Tibial artery (tissue), 4 donors: ENCODE data around the gene SIGLEC11.
A peak's percentile ranks its signal among the peaks of the same experiment; 100 is the strongest.

Experiments used
- DNase-seq, 2 donors: peaks; one replicate each; pipeline ENCODE4 v3.0.0-alpha.2; 2019
- H3K27ac ChIP-seq, 2 donors: fragments of 200-600 bp; sonication (generic) in 1 of 2; 1 replicate in 1 of 2; 2 replicates in 1 of 2; pipeline ENCODE4 v1.5.1; 2018 to 2019; ENCODE audit warnings: mild to moderate bottlenecking in 1 of 2
- H3K27me3 ChIP-seq, 2 donors: fragments of 200-600 bp; sonication (generic) in 1 of 2; one replicate each; pipeline versions ENCODE4 v1.5.1 to v1.6.0; 2016 to 2019
- H3K36me3 ChIP-seq, 3 donors: fragments of 200-600 bp; sonication (generic) in 2 of 3; one replicate each; pipeline ENCODE4 v1.5.1; 2016 to 2019; ENCODE audit warnings: mild to moderate bottlenecking in 2 of 3
- H3K4me1 ChIP-seq, 4 donors: fragments of 200-600 bp; sonication (generic) in 2 of 4; 1 replicate in 3 of 4; 2 replicates in 1 of 4; pipeline ENCODE4 v1.5.1; 2016 to 2019
- H3K4me3 ChIP-seq, 2 donors: fragments of 200-600 bp; sonication (generic) in 1 of 2; 1 replicate in 1 of 2; 2 replicates in 1 of 2; pipeline ENCODE4 v1.5.1; 2018 to 2019; ENCODE audit warnings: mild to moderate bottlenecking in 2 of 2
- H3K9me3 ChIP-seq, 3 donors: fragments of 200-600 bp; sonication (generic) in 1 of 3; one replicate each; pipeline ENCODE4 v1.5.1; 2016 to 2019
- CTCF ChIP-seq, 2 experiments: fragments of 200-600 bp in 1 of 2; fragments of 450-650 bp in 1 of 2; IDR thresholded peaks; one replicate each; pipeline ENCODE4 v1.5.1; 2017 to 2019; ENCODE audit warnings: antibody characterized with exemption in 2 of 2, mild to moderate bottlenecking in 1 of 2, moderate library complexity in 1 of 2
- intact Hi-C: fragments of 100-400 bp; cut with DNase I; formaldehyde crosslinking; loops from one replicate; pipeline ENCODE4 v1.15.0; 2023; ENCODE audit warnings: low total_unique reads

The SIGLEC11 gene

GRCh38 chr19:49957262-49957915 is 3.6 kb downstream of the SIGLEC11 start:
- intact Hi-C loops: no loop called here
- DNase-seq: no peak

GRCh38 chr19:49956115-49956495 is 4.9 kb downstream of the SIGLEC11 start:
- Histone ChIP-seq H3K4me3 (no peak overlapping the region), H3K9me3 (no peaks in the 10 kb centered on the region), H3K4me1 (peaks cover 0 to 30% (median 14%) of the 10 kb centered on the region in 4 donors), H3K36me3 (no peaks in the 10 kb centered on the region), H3K27me3 (peaks cover 0 to 20% of the 10 kb centered on the region in 2 donors), H3K27ac (no peak overlapping the region)
- no peak for DNase-seq
- TF ChIP-seq CTCF (IDR thresholded peaks at IDR 0.05): no peak
- intact Hi-C loops: no loop called here

More at GRCh38 chr19:49957262-49957915, 3.6 kb downstream of the SIGLEC11 start:
- no peak overlapping the region for H3K4me3 ChIP-seq
- no peak for TF ChIP-seq CTCF (IDR thresholded peaks at IDR 0.05)
- H3K27ac ChIP-seq: no peak overlapping the region
- peaks cover 0 to 18% (median 6%) of the 10 kb centered on the region in 4 donors for H3K4me1 ChIP-seq
- no peaks in the 10 kb centered on the region for H3K36me3 ChIP-seq
- H3K9me3 ChIP-seq: no peaks in the 10 kb centered on the region
- H3K27me3 ChIP-seq: peaks cover 0 to 20% of the 10 kb centered on the region in 2 donors

GRCh38 chr19:49954933-49955332 is 6.0 kb downstream of the SIGLEC11 start:
- DNase-seq: peak in 1 of 2 donors; percentile 5
- H3K4me1 ChIP-seq: peaks cover 0 to 30% (median 14%) of the 10 kb centered on the region in 4 donors
- no peak overlapping the region for H3K27ac ChIP-seq
- H3K9me3 ChIP-seq: no peaks in the 10 kb centered on the region
- intact Hi-C loops: no loop called here
- no peak for TF ChIP-seq CTCF (IDR thresholded peaks at IDR 0.05)
- no peak overlapping the region for H3K4me3 ChIP-seq
- H3K36me3 ChIP-seq: no peaks in the 10 kb centered on the region
- peaks cover 0 to 27% of the 10 kb centered on the region in 2 donors for H3K27me3 ChIP-seq

- Histone ChIP-seq H3K27me3 (peaks cover 0 to 33% of the 10 kb centered on the region in 2 donors), H3K9me3 (no peaks in the 10 kb centered on the region), H3K27ac (no peak overlapping the region), H3K36me3 (no peaks in the 10 kb centered on the region), H3K4me1 (peaks cover 0 to 30% (median 14%) of the 10 kb centered on the region in 4 donors), H3K4me3 (no peak overlapping the region)
- no peak for TF ChIP-seq CTCF (IDR thresholded peaks at IDR 0.05)
- intact Hi-C loops: no loop called here
- peak in 1 of 2 donors; percentile 54 for DNase-seq
Observed at GRCh38 chr19:49954092-49954829, 6.7 kb downstream of the SIGLEC11 start.

- Histone ChIP-seq H3K27ac (no peak overlapping the region), H3K4me1 (peaks cover 0 to 30% (median 14%) of the 10 kb centered on the region in 4 donors), H3K36me3 (no peaks in the 10 kb centered on the region), H3K9me3 (no peaks in the 10 kb centered on the region), H3K4me3 (no peak overlapping the region), H3K27me3 (peaks cover 0 to 34% of the 10 kb centered on the region in 2 donors)
- TF ChIP-seq CTCF (IDR thresholded peaks at IDR 0.05): no peak
- peak in 1 of 2 donors; percentile 35 for DNase-seq
- intact Hi-C loops: no loop called here
Observed at GRCh38 chr19:49953416-49953815, 7.6 kb downstream of the SIGLEC11 start.
